Endothelial cell of umbilical vein (primary cell): Measurements from ENCODE around the gene HK1. TPM values are rescaled to one million over a fixed set of nuclear protein-coding genes. Genes with fewer than 3 reads are reported as not detected.

Source experiments
- BruUV-seq: library from RNA; stranded (reverse); fragments of 400-500 nt; replicated peaks from 2 replicates; lab custom pipeline; 2021; lab: Mats Ljungman, UMichigan
- CTCF ChIA-PET: fragments of 300-600, 350-600 bp; sonication (Branson Sonifier 250); formaldehyde crosslinking; loops from one replicate; lab custom pipeline; 2021; ENCODE audit warnings: antibody characterized with exemption, inconsistent platforms; lab: Charles Lee
- POLR2A ChIA-PET: fragments of 300-600, 350-600 bp; sonication (Branson Sonifier 250); formaldehyde crosslinking; loops from one replicate; lab custom pipeline; 2021; ENCODE audit warnings: antibody characterized with exemption, inconsistent platforms; lab: Charles Lee
- DNase-seq: peaks from one replicate; pipeline ENCODE4 v3.0.0-alpha.2; 2011; ENCODE audit warnings: low read depth, low spot score
- FAIRE-seq: peaks from 2 replicates; lab custom pipeline; 2011; peaks lifted over from hg19 to GRCh38; lab: Jason Lieb, UNC
- H2AFZ ChIP-seq: 2 replicates; pipeline ENCODE4 v1.6.0; 2012; ENCODE audit warnings: low read depth, low read length, control low read depth, inconsistent platforms
- H3K27ac ChIP-seq: 2 replicates; pipeline ENCODE4 v1.5.1; 2011; ENCODE audit warnings: low read depth, mild to moderate bottlenecking, control low read depth, low read length, moderate library complexity; ENCODE audit not compliant: insufficient read depth
- H3K27me3 ChIP-seq, 2 experiments: 2 replicates each; pipeline versions ENCODE4 v1.6.0 to v1.6.1; 2011; ENCODE audit warnings: low read length in 2 of 2, mixed read lengths in 1 of 2; ENCODE audit not compliant: control insufficient read depth in 2 of 2, insufficient read depth in 2 of 2
- H3K36me3 ChIP-seq, 2 experiments: 2 replicates in 1 of 2; 3 replicates in 1 of 2; pipeline ENCODE4 v1.5.1; 2011; ENCODE audit warnings: low read length in 2 of 2, mild to moderate bottlenecking in 1 of 2, moderate library complexity in 1 of 2; ENCODE audit not compliant: control insufficient read depth in 2 of 2, insufficient read depth in 2 of 2; ENCODE audit errors: extremely low read depth in 1 of 2
- H3K4me1 ChIP-seq: 3 replicates; pipeline ENCODE4 v1.5.1; 2011; ENCODE audit warnings: mild to moderate bottlenecking, low read length; ENCODE audit not compliant: control insufficient read depth, insufficient read depth; ENCODE audit errors: extremely low read depth
- H3K4me2 ChIP-seq: 2 replicates; pipeline ENCODE4 v1.6.1; 2011; ENCODE audit warnings: low read length, control low read depth, mixed read lengths; ENCODE audit not compliant: insufficient read depth
- H3K4me3 ChIP-seq, 3 experiments: fragments of 200-600 bp in 1 of 3; sonication (generic), shearing (Covaris generic) in 1 of 3; replicated peaks in 1 of 3; 2 replicates each; pipeline ENCODE4 v1.5.1; 2011 to 2016; ENCODE audit warnings: control low read depth in 3 of 3, low read length in 3 of 3, mild to moderate bottlenecking in 2 of 3, inconsistent platforms in 1 of 3, low read depth in 1 of 3, moderate library complexity in 1 of 3; ENCODE audit not compliant: insufficient read depth in 1 of 3
- H3K79me2 ChIP-seq: 2 replicates; pipeline ENCODE4 v1.6.0; 2012; ENCODE audit warnings: low read length, inconsistent platforms; ENCODE audit not compliant: control insufficient read depth, insufficient read depth
- H3K9ac ChIP-seq: replicated peaks from 2 replicates; pipeline ENCODE3; 2011; ENCODE audit warnings: low read length, control low read depth; ENCODE audit not compliant: insufficient read depth; ENCODE audit errors: extremely low read depth
- H3K9me1 ChIP-seq: replicated peaks from 3 replicates; pipeline ENCODE4 v1.6.0; 2011; ENCODE audit warnings: mild to moderate bottlenecking, low read length; ENCODE audit not compliant: control insufficient read depth, insufficient read depth; ENCODE audit errors: extremely low read depth
- H3K9me3 ChIP-seq: replicated peaks from 2 replicates; pipeline ENCODE4 v1.5.1; 2012; ENCODE audit warnings: low read length, inconsistent platforms; ENCODE audit not compliant: control insufficient read depth, insufficient read depth
- H4K20me1 ChIP-seq: replicated peaks from 2 replicates; pipeline ENCODE3; 2011; ENCODE audit warnings: mild to moderate bottlenecking, low read length; ENCODE audit not compliant: control insufficient read depth, insufficient read depth; ENCODE audit errors: extremely low read depth
- EZH2 ChIP-seq: IDR thresholded peaks from 2 replicates; pipeline ENCODE4 v1.6.1; 2012; ENCODE audit warnings: borderline replicate concordance, low read depth, mild to moderate bottlenecking, moderate library complexity, low read length, inconsistent platforms; ENCODE audit not compliant: severe bottlenecking
- FOS ChIP-seq: IDR thresholded peaks from 2 replicates; pipeline ENCODE4 v1.6.1; 2011; ENCODE audit warnings: mild to moderate bottlenecking, low read length, moderate library complexity, borderline replicate concordance; ENCODE audit not compliant: insufficient read depth
- GATA2 ChIP-seq: IDR thresholded peaks from 2 replicates; pipeline ENCODE4 v1.7.0; 2011; ENCODE audit warnings: low read depth, mild to moderate bottlenecking, moderate library complexity, mixed read lengths, low read length; ENCODE audit not compliant: insufficient read length, insufficient read depth
- JUN ChIP-seq: IDR thresholded peaks from 2 replicates; pipeline ENCODE4 v1.6.1; 2011; ENCODE audit warnings: borderline replicate concordance, low read depth; ENCODE audit not compliant: insufficient read length, insufficient read depth
- MYC ChIP-seq: IDR thresholded peaks from one replicate; pipeline ENCODE4 v1.6.1; 2011; ENCODE audit warnings: mild to moderate bottlenecking, low read depth, low read length
- POLR2A ChIP-seq: IDR thresholded peaks from 2 replicates; pipeline ENCODE4 v1.6.1; 2012; ENCODE audit warnings: low read depth, mild to moderate bottlenecking, control low read depth, low read length
- POLR2AphosphoS5 ChIP-seq: IDR thresholded peaks from 2 replicates; pipeline ENCODE4 v1.6.1; 2012; ENCODE audit warnings: low read depth, mild to moderate bottlenecking, control low read depth, low read length, moderate library complexity; ENCODE audit not compliant: insufficient read depth
- dilution Hi-C: fragments of 300-500 bp; cut with MboI; formaldehyde crosslinking; loops from one replicate; pipeline ENCODE4 v1.15.0; 2019; ENCODE audit warnings: low sequenced_read_pairs; ENCODE audit not compliant: extremely low pct_ligation_motif_present
- intact Hi-C: fragments of 100-400 bp; cut with micrococcal nuclease; formaldehyde crosslinking; loops from one replicate; pipeline ENCODE4 v1.10.0; 2022
- polyA plus RNA-seq, 4 experiments: library from polyadenylated mRNA; depleted of rRNA in 3 of 4; stranded (reverse) in 3 of 4; unstranded in 1 of 4; fragments of >200 nt; gene quantifications; 2 replicates each; pipeline versions ENCODE4 v1.2.1 to v1.2.3, GENCODE V29; 2011 to 2012; ENCODE audit warnings: missing spikeins in 1 of 4
- total RNA-seq: library from RNA; stranded (reverse); gene quantifications from 2 replicates; pipeline ENCODE4 v1.2.3, GENCODE V29; 2021
- TF ChIP-seq, protein P1 (sequence below), 2 donors: IDR thresholded peaks; 1 replicate in 1 of 2; 2 replicates in 1 of 2; pipeline ENCODE4 v1.5.1; 2011; ENCODE audit warnings: low read length in 2 of 2, mild to moderate bottlenecking in 2 of 2, moderate library complexity in 2 of 2, control low read depth in 1 of 2, inconsistent platforms in 1 of 2, low read depth in 1 of 2; ENCODE audit not compliant: insufficient read depth in 1 of 2; ENCODE audit errors: extremely low read depth in 1 of 2
- TF ChIP-seq, protein P2 (sequence below): IDR thresholded peaks from 2 replicates; pipeline ENCODE4 v1.6.1; 2011; ENCODE audit not compliant: insufficient read depth, insufficient read length

Gene HK1
- total and polyA plus RNA-seq, 2 donors (not counting 3 experiments of a cell fraction or from before 2014, with no cell fraction given): 50.8 to 121 TPM

DNA sequence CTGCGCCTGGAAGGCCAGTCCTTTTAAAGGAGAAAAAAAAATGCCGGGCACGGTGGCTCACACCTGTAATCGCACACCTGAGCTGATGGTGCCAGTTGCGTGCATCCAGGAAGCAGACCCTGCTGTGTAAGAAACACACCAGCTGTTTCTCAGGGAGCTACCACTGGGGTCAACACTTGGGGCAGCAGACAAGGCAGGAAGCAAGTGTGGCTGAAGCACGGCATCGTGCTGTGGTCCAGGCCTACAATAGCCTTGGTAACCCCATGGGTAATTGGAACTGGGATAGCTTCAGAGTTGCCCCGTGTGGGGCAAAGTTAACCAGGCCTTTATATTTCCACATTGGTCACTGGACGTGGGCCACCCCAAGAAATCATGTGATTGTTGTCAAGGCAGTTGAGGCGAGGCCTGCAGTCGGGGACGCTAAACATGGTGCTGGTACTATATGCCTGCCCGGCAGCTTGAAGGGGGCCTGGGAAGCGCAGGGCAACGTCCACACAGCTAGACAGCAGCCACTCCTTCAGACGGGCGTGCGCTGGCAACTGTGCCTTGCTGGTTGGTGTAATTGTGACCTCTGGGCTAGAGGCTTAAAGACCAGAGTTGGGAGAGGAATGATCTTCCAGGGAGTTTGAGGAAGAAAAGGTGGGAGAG, 140.9 kb downstream of the HK1 start:
- no TSS peak for BruUV-seq
- dilution Hi-C loops (no loop called here), intact Hi-C loops (no loop called here)
- TF ChIP-seq, protein P1, sequence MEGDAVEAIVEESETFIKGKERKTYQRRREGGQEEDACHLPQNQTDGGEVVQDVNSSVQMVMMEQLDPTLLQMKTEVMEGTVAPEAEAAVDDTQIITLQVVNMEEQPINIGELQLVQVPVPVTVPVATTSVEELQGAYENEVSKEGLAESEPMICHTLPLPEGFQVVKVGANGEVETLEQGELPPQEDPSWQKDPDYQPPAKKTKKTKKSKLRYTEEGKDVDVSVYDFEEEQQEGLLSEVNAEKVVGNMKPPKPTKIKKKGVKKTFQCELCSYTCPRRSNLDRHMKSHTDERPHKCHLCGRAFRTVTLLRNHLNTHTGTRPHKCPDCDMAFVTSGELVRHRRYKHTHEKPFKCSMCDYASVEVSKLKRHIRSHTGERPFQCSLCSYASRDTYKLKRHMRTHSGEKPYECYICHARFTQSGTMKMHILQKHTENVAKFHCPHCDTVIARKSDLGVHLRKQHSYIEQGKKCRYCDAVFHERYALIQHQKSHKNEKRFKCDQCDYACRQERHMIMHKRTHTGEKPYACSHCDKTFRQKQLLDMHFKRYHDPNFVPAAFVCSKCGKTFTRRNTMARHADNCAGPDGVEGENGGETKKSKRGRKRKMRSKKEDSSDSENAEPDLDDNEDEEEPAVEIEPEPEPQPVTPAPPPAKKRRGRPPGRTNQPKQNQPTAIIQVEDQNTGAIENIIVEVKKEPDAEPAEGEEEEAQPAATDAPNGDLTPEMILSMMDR (IDR thresholded peaks at IDR 0.05; ENCODE audit: extremely low read depth in 1 of 2, insufficient read depth in 1 of 2, low read depth in 1 of 2, low read length in 2 of 2): no peak
- TF ChIP-seq, protein P2, sequence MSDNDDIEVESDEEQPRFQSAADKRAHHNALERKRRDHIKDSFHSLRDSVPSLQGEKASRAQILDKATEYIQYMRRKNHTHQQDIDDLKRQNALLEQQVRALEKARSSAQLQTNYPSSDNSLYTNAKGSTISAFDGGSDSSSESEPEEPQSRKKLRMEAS: no peak
- TF ChIP-seq FOS (no peak), GATA2 (no peak), JUN (no peak), EZH2 (no peak), MYC (no peak), POLR2A (no peak), POLR2AphosphoS5 (no peak)
- Histone ChIP-seq H3K27me3 (peaks cover 0 to 1% of the 10 kb centered on the region in 2 experiments), H3K79me2 (no peaks in the 10 kb centered on the region), H3K4me1 (no peaks in the 10 kb centered on the region), H3K9ac (no peak overlapping the region), H3K4me3 (no peak overlapping the region), H3K9me3 (no peaks in the 10 kb centered on the region), H3K36me3 (no peaks in the 10 kb centered on the region), H4K20me1 (no peaks in the 10 kb centered on the region), H3K9me1 (no peaks in the 10 kb centered on the region), H3K4me2 (no peak overlapping the region), H3K27ac (no peak overlapping the region), H2AFZ (no peak overlapping the region)
- no peak for DNase-seq
- ChIA-PET CTCF (interaction anchor here (1.0 to 2.9 kb wide), 4 partner anchors 11 to 96 kb away, joined by 3 to 15 read pairs (median 12); no protein-coding TSS in a partner anchor), POLR2A (no interaction called here)
- FAIRE-seq: no peak
